Ectodermal cell (in vitro differentiated cells): ENCODE data around the gene UGT1A10.

Experiments
- H3K27ac ChIP-seq: 2 replicates; pipeline ENCODE4 v1.7.0; 2013; ENCODE audit warnings: mild to moderate bottlenecking, low read depth, low read length; ENCODE audit not compliant: insufficient read depth, poor library complexity, severe bottlenecking
- H3K27me3 ChIP-seq: 2 replicates; pipeline ENCODE4 v1.7.0; 2013; ENCODE audit warnings: mild to moderate bottlenecking, low read length; ENCODE audit not compliant: insufficient read depth, control insufficient read depth, poor library complexity, severe bottlenecking
- H3K36me3 ChIP-seq: one replicate; pipeline ENCODE4 v1.7.0; 2013; ENCODE audit warnings: low read length; ENCODE audit not compliant: control insufficient read depth, insufficient read depth
- H3K4me1 ChIP-seq: one replicate; pipeline ENCODE4 v1.7.0; 2013; ENCODE audit warnings: low read length; ENCODE audit not compliant: control insufficient read depth, insufficient read depth
- H3K4me3 ChIP-seq: 2 replicates; pipeline ENCODE4 v1.7.0; 2013; ENCODE audit warnings: low read depth, low read length, control low read depth; ENCODE audit not compliant: insufficient read depth
- H3K9me3 ChIP-seq: 2 replicates; pipeline ENCODE4 v1.7.0; 2013; ENCODE audit warnings: mild to moderate bottlenecking, low read length, moderate library complexity; ENCODE audit not compliant: control insufficient read depth
- WGBS, 2 experiments: methylation state at CpG; one replicate each; pipeline ENCODE4 v1.1.7; 2013; ENCODE audit warnings: missing lambda C conversion rate in 2 of 2; 5-methylcytosine and 5-hydroxymethylcytosine counted together

The UGT1A10 gene

GRCh38 chr2:233674314-233674713 is 38.1 kb downstream of the UGT1A10 start:
- Histone ChIP-seq H3K36me3 (no peaks in the 10 kb centered on the region), H3K27me3 (no peaks in the 10 kb centered on the region), H3K9me3 (no peaks in the 10 kb centered on the region), H3K4me1 (no peaks in the 10 kb centered on the region), H3K4me3 (no peak overlapping the region), H3K27ac (no peak overlapping the region)
- no CpG with 5 or more reads among the region's 1 CpG for WGBS, 2 experiments

GRCh38 chr2:233674995-233675394 is 38.7 kb downstream of the UGT1A10 start:
- Histone ChIP-seq H3K36me3 (no peaks in the 10 kb centered on the region), H3K27me3 (no peaks in the 10 kb centered on the region), H3K9me3 (no peaks in the 10 kb centered on the region), H3K4me3 (no peak overlapping the region), H3K27ac (no peak overlapping the region), H3K4me1 (no peaks in the 10 kb centered on the region)
- 64 to 65% methylated on average over 4 of the region's 4 CpGs for WGBS, 2 experiments

GRCh38 chr2:233676046-233676445 is 39.8 kb downstream of the UGT1A10 start:
- 91 to 93% methylated on average over 2 of the region's 2 CpGs for WGBS, 2 experiments

GRCh38 chr2:233679196-233679595 is 42.9 kb downstream of the UGT1A10 start:
- H3K27me3 ChIP-seq = no peaks in the 10 kb centered on the region
- no peaks in the 10 kb centered on the region for H3K36me3 ChIP-seq
- no peaks in the 10 kb centered on the region for H3K9me3 ChIP-seq
- WGBS, 2 experiments = 91 to 96% methylated on average over 4 of the region's 4 CpGs
- no peaks in the 10 kb centered on the region for H3K4me1 ChIP-seq
- H3K4me3 ChIP-seq = no peak overlapping the region
- no peak overlapping the region for H3K27ac ChIP-seq

More at GRCh38 chr2:233676046-233676445, 39.8 kb downstream of the UGT1A10 start:
- no peaks in the 10 kb centered on the region for H3K4me1 ChIP-seq
- no peaks in the 10 kb centered on the region for H3K27me3 ChIP-seq
- no peaks in the 10 kb centered on the region for H3K36me3 ChIP-seq
- H3K4me3 ChIP-seq = no peak overlapping the region
- no peaks in the 10 kb centered on the region for H3K9me3 ChIP-seq
- H3K27ac ChIP-seq = no peak overlapping the region

- Histone ChIP-seq H3K27ac (no peak overlapping the region), H3K27me3 (no peaks in the 10 kb centered on the region), H3K4me1 (no peaks in the 10 kb centered on the region), H3K4me3 (no peak overlapping the region), H3K36me3 (no peaks in the 10 kb centered on the region), H3K9me3 (no peaks in the 10 kb centered on the region)
- WGBS, 2 experiments = 83 to 89% methylated on average over 4 of the region's 4 CpGs
Observed at GRCh38 chr2:233680361-233681045, 44.3 kb downstream of the UGT1A10 start.

- Histone ChIP-seq H3K4me3 (no peak within 1 kb of the TSS), H3K27me3 (no peaks in the 10 kb centered on the region), H3K36me3 (no peaks in the 10 kb centered on the region), H3K27ac (no peak within 1 kb of the TSS), H3K9me3 (no peaks in the 10 kb centered on the region), H3K4me1 (no peaks in the 10 kb centered on the region)
- 83 to 89% methylated on average over 5 of the region's 5 CpGs for WGBS, 2 experiments
Observed at GRCh38 chr2:233681521-233682099, 45.4 kb downstream of the UGT1A10 start, which contains the start of gene UGT1A7. TSS of gene UGT1A7 (plus strand) at chr2:233681901. CDS start at chr2:233681938, 37 bp downstream.

- no peaks in the 10 kb centered on the region for H3K36me3 ChIP-seq
- H3K27ac ChIP-seq = no peak overlapping the region
- H3K9me3 ChIP-seq = no peaks in the 10 kb centered on the region
- no peaks in the 10 kb centered on the region for H3K4me1 ChIP-seq
- H3K4me3 ChIP-seq = no peak overlapping the region
- no peaks in the 10 kb centered on the region for H3K27me3 ChIP-seq
- WGBS, 2 experiments = 67 to 91% methylated on average over 1 of the region's 1 CpG
Observed at GRCh38 chr2:233684640-233685039, 48.4 kb downstream of the UGT1A10 start.

GRCh38 chr2:233686928-233687327 is 50.7 kb downstream of the UGT1A10 start:
- H3K4me3 ChIP-seq = no peak overlapping the region
- no peaks in the 10 kb centered on the region for H3K27me3 ChIP-seq
- 86 to 92% methylated on average over 5 of the region's 5 CpGs for WGBS, 2 experiments
- no peaks in the 10 kb centered on the region for H3K36me3 ChIP-seq
- no peaks in the 10 kb centered on the region for H3K9me3 ChIP-seq
- H3K4me1 ChIP-seq = no peaks in the 10 kb centered on the region
- H3K27ac ChIP-seq = no peak overlapping the region

GRCh38 chr2:233688341-233688740 is 52.1 kb downstream of the UGT1A10 start:
- WGBS, 2 experiments = 94% methylated on average over 5 of the region's 5 CpGs
- no peak overlapping the region for H3K27ac ChIP-seq
- no peak overlapping the region for H3K4me3 ChIP-seq
- no peaks in the 10 kb centered on the region for H3K4me1 ChIP-seq
- no peaks in the 10 kb centered on the region for H3K9me3 ChIP-seq
- H3K36me3 ChIP-seq = no peaks in the 10 kb centered on the region
- H3K27me3 ChIP-seq = no peaks in the 10 kb centered on the region

- H3K4me3 ChIP-seq = no peak overlapping the region
- no peaks in the 10 kb centered on the region for H3K27me3 ChIP-seq
- H3K36me3 ChIP-seq = no peaks in the 10 kb centered on the region
- no peaks in the 10 kb centered on the region for H3K4me1 ChIP-seq
- H3K27ac ChIP-seq = no peak overlapping the region
- H3K9me3 ChIP-seq = no peaks in the 10 kb centered on the region
Observed at GRCh38 chr2:233689031-233689430, 52.8 kb downstream of the UGT1A10 start.
